GM21786 (cell line): Measurements from ENCODE around the gene GPR132.

ENCODE experiments used
- ATAC-seq: cut with Tn5 transposase; IDR thresholded peaks from one replicate; pipeline ENCODE4 v1.9.1; 2021; ENCODE audit not compliant: unreplicated experiment

GPR132 gene

DNA sequence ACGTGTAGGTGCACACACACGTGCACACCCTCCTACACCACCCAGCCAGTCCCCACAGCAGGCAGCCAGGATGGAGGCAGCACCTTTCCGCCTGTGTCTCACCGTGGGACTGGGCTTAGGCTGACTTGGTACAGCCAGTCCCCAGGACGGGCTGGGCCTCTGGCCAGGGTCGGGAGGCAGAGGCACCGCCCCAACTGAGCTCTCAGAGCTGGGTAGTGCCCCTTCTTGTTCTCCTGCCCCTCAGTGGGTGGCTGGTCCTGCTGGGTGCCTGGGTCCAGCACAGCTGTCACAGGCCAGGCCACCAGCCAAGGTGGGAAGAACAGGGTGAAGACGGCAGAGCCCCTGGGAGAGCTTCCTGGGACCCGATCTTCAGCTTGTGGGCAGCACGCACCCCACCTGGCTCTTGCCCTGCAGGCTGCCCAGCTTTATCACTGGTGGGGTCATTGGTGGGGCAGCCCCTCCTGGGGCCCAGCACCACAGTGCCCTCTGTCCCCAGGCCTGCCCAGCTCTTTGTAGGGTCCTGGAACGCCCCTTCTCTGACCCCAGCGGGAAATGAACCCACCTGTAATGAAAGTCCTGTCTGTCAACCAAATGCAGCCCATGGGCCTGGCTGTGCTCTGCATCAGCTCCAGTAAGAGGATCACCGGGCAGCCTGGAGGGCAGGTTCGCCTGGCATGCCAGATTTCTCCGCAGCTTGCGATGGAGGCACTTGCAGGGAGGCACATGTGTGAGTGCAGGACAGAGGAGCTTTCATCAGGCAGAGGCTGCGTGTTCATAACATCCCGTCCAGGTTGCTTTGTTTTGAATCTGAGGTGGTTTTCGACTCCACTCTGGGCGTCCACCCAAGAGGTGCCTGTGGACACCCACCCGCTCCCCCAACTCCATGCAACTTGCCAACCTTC is 59.0 kb downstream of the GPR132 start:
- no peak for ATAC-seq

DNA sequence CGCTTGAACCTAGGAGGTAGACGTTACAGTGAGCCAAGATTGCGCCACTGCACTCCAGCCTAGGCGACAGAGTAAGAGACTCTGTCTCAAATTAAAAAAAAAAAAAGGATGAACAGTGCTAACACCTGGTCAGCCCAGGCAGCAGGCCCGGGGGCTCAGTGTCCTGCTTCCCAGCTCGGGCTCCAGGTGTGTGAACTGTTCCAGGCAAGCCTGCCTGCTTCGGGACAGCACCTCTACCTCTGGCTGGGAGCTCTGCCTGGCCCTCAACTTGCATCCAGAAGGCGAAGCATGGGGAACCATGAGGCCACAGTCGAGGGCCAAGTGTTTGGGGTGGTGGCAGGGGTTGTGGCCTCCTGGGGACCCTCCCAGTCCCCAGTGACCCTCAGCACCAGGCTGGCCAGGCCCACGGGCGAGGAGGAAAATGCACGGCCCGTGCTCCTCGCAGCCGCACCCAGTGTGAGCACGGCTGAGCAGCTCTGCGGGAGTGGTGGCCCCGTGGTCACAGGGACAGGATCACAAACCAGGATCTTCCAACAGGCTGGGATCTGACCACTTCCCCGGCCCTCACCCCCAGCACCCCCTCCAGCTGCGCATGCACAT is 59.8 kb downstream of the GPR132 start:
- no peak for ATAC-seq
